Middle frontal gyrus (tissue), 1 donor: ENCODE data around the gene HLA-DRB5.
"Not testable (repeated sequence)": the region's sequence is repeated elsewhere in the genome, so short reads cannot be mapped to it uniquely, and the experiment has no call there.

Source experiments
- DNase-seq: peaks from one replicate; pipeline ENCODE4 v3.0.0-alpha.2; 2015; ENCODE audit warnings: low spot score; ENCODE audit errors: extremely low spot score

HLA-DRB5 gene

GRCh38 chr6:32529697-32530430, at the start of gene HLA-DRB5:
HLA-DRB5 (minus strand) TSS chr6:32530287; CDS start chr6:32530224, 63 bp downstream.
- DNase-seq = no peak

- DNase-seq = no peak
Observed at GRCh38 chr6:32578962-32579361, 48.9 kb upstream of the HLA-DRB5 start.

- not testable (repeated sequence) for DNase-seq
Observed at GRCh38 chr6:32577493-32577892, 47.4 kb upstream of the HLA-DRB5 start.

- no peak for DNase-seq
Observed at GRCh38 chr6:32576250-32576649, 46.2 kb upstream of the HLA-DRB5 start.

- no peak for DNase-seq
Observed at GRCh38 chr6:32570363-32570905, 40.3 kb upstream of the HLA-DRB5 start.

GRCh38 chr6:32568561-32568960, 38.5 kb upstream of the HLA-DRB5 start:
- no peak for DNase-seq

- DNase-seq = no peak
Observed at GRCh38 chr6:32566957-32567356, 36.9 kb upstream of the HLA-DRB5 start.

GRCh38 chr6:32565511-32565910, 35.4 kb upstream of the HLA-DRB5 start:
- DNase-seq = no peak

- no peak for DNase-seq
Observed at GRCh38 chr6:32562940-32563339, 32.9 kb upstream of the HLA-DRB5 start.

GRCh38 chr6:32559747-32560146, 29.7 kb upstream of the HLA-DRB5 start:
- no peak for DNase-seq

- DNase-seq = no peak
Observed at GRCh38 chr6:32558426-32559057, 28.5 kb upstream of the HLA-DRB5 start.

- no peak for DNase-seq
Observed at GRCh38 chr6:32554116-32554965, 24.3 kb upstream of the HLA-DRB5 start.

- DNase-seq = no peak
Observed at GRCh38 chr6:32553037-32553742, 23.1 kb upstream of the HLA-DRB5 start.

GRCh38 chr6:32551410-32551809, 21.3 kb upstream of the HLA-DRB5 start:
- DNase-seq = no peak

GRCh38 chr6:32539839-32540238, 9.8 kb upstream of the HLA-DRB5 start:
- no peak for DNase-seq

- not testable (repeated sequence) for DNase-seq
Observed at GRCh38 chr6:32530431-32530793, 325 bp upstream of the HLA-DRB5 start.

GRCh38 chr6:32522302-32523047, 7.6 kb downstream of the HLA-DRB5 start:
- DNase-seq = no peak

- DNase-seq = no peak
Observed at GRCh38 chr6:32519910-32520258, 10.2 kb downstream of the HLA-DRB5 start.

- DNase-seq = no peak
Observed at GRCh38 chr6:32519118-32519909, 10.8 kb downstream of the HLA-DRB5 start.
